Breast epithelium (tissue), 4 donors: Measurements from ENCODE around the gene RASA3. TPM values are rescaled to one million over a fixed set of nuclear protein-coding genes. Genes with fewer than 3 reads are reported as not detected.

Source experiments
- DNase-seq, 2 donors: peaks; one replicate each; pipeline ENCODE4 v3.0.0-alpha.2; 2019; ENCODE audit warnings: low spot score in 2 of 2
- H3K27ac ChIP-seq, 2 donors: fragments of 200-600 bp; sonication (generic) in 1 of 2; one replicate each; pipeline ENCODE4 v1.5.1; 2016 to 2019; ENCODE audit warnings: mild to moderate bottlenecking in 1 of 2
- H3K27me3 ChIP-seq, 2 donors: fragments of 200-600 bp; sonication (generic) in 1 of 2; one replicate each; pipeline versions ENCODE4 v1.5.1 to v1.6.0; 2017 to 2019; ENCODE audit warnings: control low read depth in 1 of 2, mild to moderate bottlenecking in 1 of 2
- H3K36me3 ChIP-seq: fragments of 200-600 bp; one replicate; pipeline ENCODE4 v1.5.1; 2019
- H3K4me1 ChIP-seq, 2 donors: fragments of 200-600 bp; sonication (generic); one replicate each; pipeline ENCODE4 v1.5.1; 2016 to 2019; ENCODE audit warnings: control low read depth in 1 of 2
- H3K4me3 ChIP-seq, 3 donors: fragments of 200-600 bp; sonication (generic); 1 replicate in 2 of 3; 2 replicates in 1 of 3; pipeline ENCODE4 v1.5.1; 2016 to 2019; ENCODE audit warnings: mild to moderate bottlenecking in 3 of 3, moderate library complexity in 2 of 3
- H3K9me3 ChIP-seq, 2 donors: fragments of 200-600 bp; sonication (generic) in 1 of 2; one replicate each; pipeline ENCODE4 v1.5.1; 2016 to 2019; ENCODE audit warnings: control low read depth in 1 of 2
- CTCF ChIP-seq, 3 donors: fragments of 450-650 bp; IDR thresholded peaks; one replicate each; pipeline ENCODE4 v1.5.1; 2016 to 2017; ENCODE audit warnings: antibody characterized with exemption in 3 of 3, mild to moderate bottlenecking in 3 of 3, moderate library complexity in 3 of 3
- POLR2A ChIP-seq: fragments of 450-650 bp; IDR thresholded peaks from one replicate; pipeline ENCODE4 v1.6.1; 2016; ENCODE audit warnings: antibody characterized with exemption, mild to moderate bottlenecking, moderate library complexity
- POLR2AphosphoS5 ChIP-seq, 3 donors: sonication (generic); formaldehyde crosslinking; IDR thresholded peaks; one replicate each; pipeline ENCODE4 v1.6.1; 2017; ENCODE audit warnings: antibody characterized with exemption in 3 of 3
- intact Hi-C: fragments of 100-400 bp; cut with DNase I; formaldehyde crosslinking; loops from one replicate; pipeline ENCODE4 v1.15.1; 2023; ENCODE audit warnings: low total_unique reads
- total RNA-seq, 3 donors: library from RNA; depleted of rRNA; stranded (reverse); fragments of >200 nt; gene quantifications; one replicate each; pipeline ENCODE4 v1.1.0, GENCODE V29; 2016

RASA3 gene
- total RNA-seq, 3 donors from 2014 or later = 14.2 to 54.9 (median 31.5) TPM

- H3K4me3 ChIP-seq = no peak overlapping the region
- intact Hi-C loops = no loop called here
- H3K4me1 ChIP-seq = no peaks in the 10 kb centered on the region
- no peak for DNase-seq
- H3K27me3 ChIP-seq = no peaks in the 10 kb centered on the region
- H3K27ac ChIP-seq = peak overlapping the region in 1 of 2 donors; percentile 77
- no peak for TF ChIP-seq CTCF (IDR thresholded peaks at IDR 0.05)
- TF ChIP-seq POLR2A = no peak
- peak in 2 of 3 donors; percentile 22 to 52 for TF ChIP-seq POLR2AphosphoS5 (IDR thresholded peaks at IDR 0.05)
- H3K36me3 ChIP-seq = no peaks in the 10 kb centered on the region
- no peaks in the 10 kb centered on the region for H3K9me3 ChIP-seq
Measured at GRCh38 chr13:113997845-113998751, 134.3 kb downstream of the RASA3 start.

GRCh38 chr13:113996912-113997745 lies 135.3 kb downstream of the RASA3 start:
- no peak for TF ChIP-seq POLR2AphosphoS5 (IDR thresholded peaks at IDR 0.05)
- TF ChIP-seq POLR2A = no peak
- TF ChIP-seq CTCF (IDR thresholded peaks at IDR 0.05) = no peak
- intact Hi-C loops = no loop called here
- DNase-seq = no peak
- Histone ChIP-seq H3K27me3 (no peaks in the 10 kb centered on the region), H3K27ac (peak overlapping the region in 1 of 2 donors; percentile 77), H3K4me1 (no peaks in the 10 kb centered on the region), H3K9me3 (no peaks in the 10 kb centered on the region), H3K4me3 (no peak overlapping the region), H3K36me3 (no peaks in the 10 kb centered on the region)

- no peak overlapping the region for H3K4me3 ChIP-seq
- DNase-seq = no peak
- H3K36me3 ChIP-seq = no peaks in the 10 kb centered on the region
- intact Hi-C loops = no loop called here
- H3K27ac ChIP-seq = no peak overlapping the region
- no peaks in the 10 kb centered on the region for H3K4me1 ChIP-seq
- no peaks in the 10 kb centered on the region for H3K27me3 ChIP-seq
- no peaks in the 10 kb centered on the region for H3K9me3 ChIP-seq
- TF ChIP-seq POLR2A (no peak), CTCF (IDR thresholded peaks at IDR 0.05) (no peak), POLR2AphosphoS5 (IDR thresholded peaks at IDR 0.05) (no peak)
Measured at GRCh38 chr13:113996081-113996911, 136.1 kb downstream of the RASA3 start.

GRCh38 chr13:113995051-113995601 lies 137.3 kb downstream of the RASA3 start:
- H3K4me3 ChIP-seq = no peak overlapping the region
- H3K27me3 ChIP-seq = no peaks in the 10 kb centered on the region
- no peaks in the 10 kb centered on the region for H3K36me3 ChIP-seq
- no peak for DNase-seq
- H3K4me1 ChIP-seq = no peaks in the 10 kb centered on the region
- TF ChIP-seq POLR2AphosphoS5 (IDR thresholded peaks at IDR 0.05) = no peak
- no peak for TF ChIP-seq POLR2A
- TF ChIP-seq CTCF (IDR thresholded peaks at IDR 0.05) = no peak
- intact Hi-C loops = no loop called here
- no peak overlapping the region for H3K27ac ChIP-seq
- no peaks in the 10 kb centered on the region for H3K9me3 ChIP-seq
